GM12878 (cell line): ENCODE measurements around the gene TTYH3. TPM values are rescaled to one million over a fixed set of nuclear protein-coding genes. Genes with fewer than 3 reads are reported as not detected.

Experiments
- ATAC-seq: fragments of 200-7000 bp; cut with Tn5 transposase; 3 replicates; pipeline ENCODE4 v1.9.1; 2020; ENCODE audit warnings: mild to moderate bottlenecking, moderate library complexity
- BruUV-seq: library from RNA; stranded (reverse); fragments of 400-500 nt; replicated peaks from 2 replicates; lab custom pipeline; 2021; lab: Mats Ljungman, UMichigan
- CTCF ChIA-PET: fragments of 300-600 bp; sonication (Branson Sonifier 250); formaldehyde crosslinking; extraction: SDS; loops from one replicate; lab custom pipeline; 2021; ENCODE audit warnings: inconsistent platforms; lab: Yijun Ruan, JAX
- POLR2A ChIA-PET: fragments of 350-600 bp; formaldehyde crosslinking; extraction: SDS; loops from one replicate; lab custom pipeline; 2021; ENCODE audit warnings: inconsistent platforms; lab: Charles Lee
- RAD21 ChIA-PET: fragments of 300-600 bp; sonication (Branson Sonifier 250); formaldehyde crosslinking; loops from one replicate; lab custom pipeline; 2023; ENCODE audit warnings: antibody characterized with exemption; ENCODE audit not compliant: unreplicated experiment; lab: Charles Lee
- SMC1A ChIA-PET: fragments of 300-600 bp; sonication (Branson Sonifier 250); formaldehyde crosslinking; loops from one replicate; lab custom pipeline; 2023; ENCODE audit not compliant: unreplicated experiment, uncharacterized antibody; lab: Charles Lee
- DNase-seq: peaks from one replicate; pipeline ENCODE4 v3.0.0-alpha.2; 2011; ENCODE audit warnings: low read depth, low spot score
- FAIRE-seq: peaks from 3 replicates; lab custom pipeline; 2011; peaks lifted over from hg19 to GRCh38; lab: Jason Lieb, UNC
- H2AFZ ChIP-seq: 2 replicates; pipeline ENCODE4 v1.6.0; 2011; ENCODE audit warnings: low read depth, low read length, control low read depth; ENCODE audit not compliant: control insufficient read depth
- H3K27ac ChIP-seq: 2 replicates; pipeline ENCODE4 v1.5.1; 2011; ENCODE audit warnings: control low read depth; ENCODE audit not compliant: control insufficient read depth, insufficient read depth
- H3K27me3 ChIP-seq, 2 experiments: replicated peaks in 1 of 2; 2 replicates each; pipeline versions ENCODE4 v1.6.0 to v1.6.1; 2011; ENCODE audit warnings: low read length in 1 of 2; ENCODE audit not compliant: control insufficient read depth in 2 of 2, insufficient read depth in 2 of 2
- H3K36me3 ChIP-seq, 2 experiments: 2 replicates each; pipeline ENCODE4 v1.5.1; 2011; ENCODE audit warnings: low read length in 1 of 2; ENCODE audit not compliant: control insufficient read depth in 2 of 2, insufficient read depth in 2 of 2
- H3K4me1 ChIP-seq: 2 replicates; pipeline ENCODE4 v1.6.1; 2011; ENCODE audit warnings: mild to moderate bottlenecking, low read length, moderate library complexity, mixed read lengths; ENCODE audit not compliant: control insufficient read depth, insufficient read depth
- H3K4me2 ChIP-seq: 2 replicates; pipeline ENCODE4 v1.6.0; 2011; ENCODE audit warnings: control low read depth; ENCODE audit not compliant: control insufficient read depth, insufficient read depth
- H3K4me3 ChIP-seq: fragments of 200-600 bp; sonication (generic); 2 replicates; pipeline ENCODE4 v1.5.1; 2016
- H3K79me2 ChIP-seq: 2 replicates; pipeline ENCODE4 v1.6.0; 2011; ENCODE audit warnings: low read length; ENCODE audit not compliant: control insufficient read depth, insufficient read depth
- H3K9ac ChIP-seq: 2 replicates; pipeline ENCODE4 v1.8.0; 2011; ENCODE audit warnings: low read length, control low read depth, mixed read lengths; ENCODE audit not compliant: control insufficient read depth, insufficient read depth
- H3K9me3 ChIP-seq: replicated peaks from 3 replicates; pipeline ENCODE4 v1.5.1; 2011; ENCODE audit warnings: mild to moderate bottlenecking, low read length; ENCODE audit not compliant: control insufficient read depth, insufficient read depth
- H4K20me1 ChIP-seq: 2 replicates; pipeline ENCODE4 v1.6.0; 2011; ENCODE audit not compliant: control insufficient read depth, insufficient read depth
- CUX1 ChIP-seq: IDR thresholded peaks from 2 replicates; pipeline ENCODE4 v1.6.1; 2012; ENCODE audit warnings: improper control_type of control experiment, low read depth, low read length; ENCODE audit not compliant: insufficient replicate concordance
- E2F8 ChIP-seq: fragments of 450-650 bp; IDR thresholded peaks from 2 replicates; pipeline ENCODE4 v1.6.1; 2018; ENCODE audit warnings: mild to moderate bottlenecking, low read depth, moderate library complexity; ENCODE audit not compliant: partially characterized antibody
- HDAC2 ChIP-seq: fragments of 200-600 bp; sonication (generic); IDR thresholded peaks from 2 replicates; pipeline ENCODE4 v1.6.1; 2017
- MYB ChIP-seq: fragments of 150-350 bp; IDR thresholded peaks from 2 replicates; pipeline ENCODE4 v1.6.1; 2014; ENCODE audit warnings: mild to moderate bottlenecking, low read depth, low read length, borderline replicate concordance
- NFYB ChIP-seq: IDR thresholded peaks from 2 replicates; pipeline ENCODE4 v1.6.1; 2011; ENCODE audit warnings: low read depth, mild to moderate bottlenecking, low read length, improper control_type of control experiment, moderate library complexity; ENCODE audit not compliant: insufficient read depth
- RFX5 ChIP-seq: IDR thresholded peaks from 2 replicates; pipeline ENCODE4 v1.6.1; 2011; ENCODE audit warnings: low read depth, low read length, improper control_type of control experiment
- WGBS: methylation state at CpG from one replicate; pipeline ENCODE4 v1.1.6; 2016; ENCODE audit warnings: low lambda C conversion rate; ENCODE audit not compliant: insufficient replicate concordance, insufficient coverage; ENCODE audit errors: missing lambda C conversion rate; 5-methylcytosine and 5-hydroxymethylcytosine counted together
- in situ Hi-C: fragments of 300-500 bp; cut with MboI; formaldehyde crosslinking; loops from 9 replicates; pipeline ENCODE4 v1.14.3; 2018; ENCODE audit warnings: mixed read lengths
- intact Hi-C: fragments of 100-400 bp; cut with micrococcal nuclease; formaldehyde crosslinking; loops from one replicate; pipeline ENCODE4 v1.14.2; 2022; ENCODE audit not compliant: unreplicated experiment
- polyA plus RNA-seq, 11 experiments: library from polyadenylated mRNA; depleted of rRNA in 4 of 11; unstranded in 6 of 11; stranded (reverse) in 5 of 11; fragments of >200 nt; fragmentation: Nextera tagmentation in 4 of 11; fragmentation: Illumina TruSeq in 1 of 11; extraction: Ambion mirVana in 4 of 11; extraction: Trizol in 1 of 11; gene quantifications; 1 replicate in 1 of 11; 2 replicates in 10 of 11; pipeline versions ENCODE4 v1.2.1 to v1.2.3, GENCODE V29; 2011 to 2016; ENCODE audit warnings: inconsistent platforms in 2 of 11, missing spikeins in 2 of 11, low read depth in 1 of 11
- total RNA-seq, 4 experiments: library from RNA; depleted of rRNA in 3 of 4; stranded (reverse); fragments of >200 nt in 3 of 4; fragmentation: Illumina TruSeq in 1 of 4; extraction: Trizol in 1 of 4; gene quantifications; 2 replicates each; pipeline versions ENCODE4 v1.2.1 to v1.2.3, GENCODE V29; 2013 to 2021
- TF ChIP-seq, protein P1 (sequence below): fragments of 450-650 bp; IDR thresholded peaks from 2 replicates; pipeline ENCODE4 v1.6.1; 2017; ENCODE audit warnings: antibody characterized with exemption, mild to moderate bottlenecking, moderate library complexity

Gene TTYH3
- total and polyA plus RNA-seq, 10 of the 15 experiments (the other 5 are each of a cell fraction or from before 2014, with no cell fraction given), result 0.79 to 71.4 (median 10.5) TPM

GRCh38 chr7:2607923-2608904 is 23.6 kb upstream of the TTYH3 start:
- Histone ChIP-seq H3K79me2 (no peaks in the 10 kb centered on the region), H3K36me3 (no peaks in the 10 kb centered on the region), H3K9ac (no peak overlapping the region), H4K20me1 (no peaks in the 10 kb centered on the region), H3K4me1 (peaks cover 10% of the 10 kb centered on the region), H3K27ac (no peak overlapping the region), H3K4me3 (no peak overlapping the region), H3K9me3 (no peaks in the 10 kb centered on the region), H3K27me3 (no peaks in the 10 kb centered on the region), H2AFZ (peak overlapping the region; percentile 24), H3K4me2 (peak overlapping the region; percentile 71)
- SMC1A ChIA-PET, result interaction anchor here (0.7 to 1.3 kb wide), 7 partner anchors 28 to 154 kb away, joined by 3 to 4 read pairs (median 3); no protein-coding TSS in a partner anchor
- DNase-seq (no peak), FAIRE-seq (no peak), ATAC-seq (no peak)
- POLR2A ChIA-PET, result interaction anchor here (1.0 kb wide), 1 partner anchor 25 kb away, joined by 3 read pairs; no protein-coding TSS in a partner anchor
- in situ Hi-C loops, result no loop called here
- CTCF ChIA-PET, result interaction anchor here (0.5 to 2.1 kb wide), 18 partner anchors 11 to 625 kb away, joined by 3 to 14 read pairs (median 4); partner anchors contain the start of gene TTYH3
- no TSS peak for BruUV-seq
- WGBS, result 80% methylated on average over 37 of the region's 37 CpGs
- intact Hi-C loops, result no loop called here
- RAD21 ChIA-PET, result interaction anchor here (1.0 to 1.8 kb wide), 6 partner anchors 23 to 126 kb away, joined by 3 to 9 read pairs (median 4); partner anchors contain the start of gene TTYH3
- TF ChIP-seq RFX5 (no peak), CUX1 (no peak), NFYB (no peak), HDAC2 (no peak), E2F8 (no peak), MYB (no peak)
- TF ChIP-seq, protein P1, sequence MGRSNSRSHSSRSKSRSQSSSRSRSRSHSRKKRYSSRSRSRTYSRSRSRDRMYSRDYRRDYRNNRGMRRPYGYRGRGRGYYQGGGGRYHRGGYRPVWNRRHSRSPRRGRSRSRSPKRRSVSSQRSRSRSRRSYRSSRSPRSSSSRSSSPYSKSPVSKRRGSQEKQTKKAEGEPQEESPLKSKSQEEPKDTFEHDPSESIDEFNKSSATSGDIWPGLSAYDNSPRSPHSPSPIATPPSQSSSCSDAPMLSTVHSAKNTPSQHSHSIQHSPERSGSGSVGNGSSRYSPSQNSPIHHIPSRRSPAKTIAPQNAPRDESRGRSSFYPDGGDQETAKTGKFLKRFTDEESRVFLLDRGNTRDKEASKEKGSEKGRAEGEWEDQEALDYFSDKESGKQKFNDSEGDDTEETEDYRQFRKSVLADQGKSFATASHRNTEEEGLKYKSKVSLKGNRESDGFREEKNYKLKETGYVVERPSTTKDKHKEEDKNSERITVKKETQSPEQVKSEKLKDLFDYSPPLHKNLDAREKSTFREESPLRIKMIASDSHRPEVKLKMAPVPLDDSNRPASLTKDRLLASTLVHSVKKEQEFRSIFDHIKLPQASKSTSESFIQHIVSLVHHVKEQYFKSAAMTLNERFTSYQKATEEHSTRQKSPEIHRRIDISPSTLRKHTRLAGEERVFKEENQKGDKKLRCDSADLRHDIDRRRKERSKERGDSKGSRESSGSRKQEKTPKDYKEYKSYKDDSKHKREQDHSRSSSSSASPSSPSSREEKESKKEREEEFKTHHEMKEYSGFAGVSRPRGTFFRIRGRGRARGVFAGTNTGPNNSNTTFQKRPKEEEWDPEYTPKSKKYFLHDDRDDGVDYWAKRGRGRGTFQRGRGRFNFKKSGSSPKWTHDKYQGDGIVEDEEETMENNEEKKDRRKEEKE, result no peak
